ENCODE data around the gene ZNRF2.

The ZNRF2 gene

DNA sequence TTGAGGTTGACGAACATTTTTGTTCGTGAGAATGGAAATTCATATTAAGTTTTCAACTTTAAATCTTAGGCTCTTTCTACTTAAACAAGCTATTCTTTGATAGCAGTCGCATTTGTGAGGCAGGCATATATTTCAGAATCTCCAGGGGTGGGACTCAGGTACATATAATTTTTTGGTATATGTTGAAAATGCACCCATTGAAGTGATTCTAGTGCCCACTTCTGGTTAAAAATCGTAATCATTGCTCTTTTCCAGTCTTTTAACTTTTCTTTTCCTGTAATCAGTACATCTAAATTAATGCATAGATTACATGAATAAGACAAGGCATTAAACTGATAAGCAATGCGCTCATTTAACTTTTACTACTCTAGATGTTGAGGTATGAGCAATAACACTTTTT is 67.8 kb downstream of the ZNRF2 start:
- H3K9me3 Mint-ChIP-seq: no peaks in the 10 kb centered on the region
- H3K27me3 Mint-ChIP-seq (ENCODE audit: low read depth, poor library complexity): no peaks in the 10 kb centered on the region
- peaks cover 9% of the 10 kb centered on the region for H3K36me3 Mint-ChIP-seq (ENCODE audit: low read depth)
- no peak overlapping the region for H3K27ac Mint-ChIP-seq
- no peak for DNase-seq
- H3K4me1 Mint-ChIP-seq: peaks cover 5% of the 10 kb centered on the region
- TF ChIP-seq, protein P1, sequence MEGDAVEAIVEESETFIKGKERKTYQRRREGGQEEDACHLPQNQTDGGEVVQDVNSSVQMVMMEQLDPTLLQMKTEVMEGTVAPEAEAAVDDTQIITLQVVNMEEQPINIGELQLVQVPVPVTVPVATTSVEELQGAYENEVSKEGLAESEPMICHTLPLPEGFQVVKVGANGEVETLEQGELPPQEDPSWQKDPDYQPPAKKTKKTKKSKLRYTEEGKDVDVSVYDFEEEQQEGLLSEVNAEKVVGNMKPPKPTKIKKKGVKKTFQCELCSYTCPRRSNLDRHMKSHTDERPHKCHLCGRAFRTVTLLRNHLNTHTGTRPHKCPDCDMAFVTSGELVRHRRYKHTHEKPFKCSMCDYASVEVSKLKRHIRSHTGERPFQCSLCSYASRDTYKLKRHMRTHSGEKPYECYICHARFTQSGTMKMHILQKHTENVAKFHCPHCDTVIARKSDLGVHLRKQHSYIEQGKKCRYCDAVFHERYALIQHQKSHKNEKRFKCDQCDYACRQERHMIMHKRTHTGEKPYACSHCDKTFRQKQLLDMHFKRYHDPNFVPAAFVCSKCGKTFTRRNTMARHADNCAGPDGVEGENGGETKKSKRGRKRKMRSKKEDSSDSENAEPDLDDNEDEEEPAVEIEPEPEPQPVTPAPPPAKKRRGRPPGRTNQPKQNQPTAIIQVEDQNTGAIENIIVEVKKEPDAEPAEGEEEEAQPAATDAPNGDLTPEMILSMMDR (IDR thresholded peaks at IDR 0.05): no peak
- H3K4me3 Mint-ChIP-seq: no peak overlapping the region

- no peaks in the 10 kb centered on the region for H3K27me3 Mint-ChIP-seq (ENCODE audit: low read depth, poor library complexity)
- H3K4me3 Mint-ChIP-seq: no peak overlapping the region
- TF ChIP-seq, protein P1 (IDR thresholded peaks at IDR 0.05): no peak
- H3K9me3 Mint-ChIP-seq: no peaks in the 10 kb centered on the region
- peaks cover 5% of the 10 kb centered on the region for H3K4me1 Mint-ChIP-seq
- no peak overlapping the region for H3K27ac Mint-ChIP-seq
- no peak for DNase-seq
- H3K36me3 Mint-ChIP-seq (ENCODE audit: low read depth): peaks cover 15% of the 10 kb centered on the region
Observed at GRCh38 chr7:30353532-30353931, 69.1 kb downstream of the ZNRF2 start.

- Mint-ChIP-seq H3K9me3 (no peaks in the 10 kb centered on the region), H3K27me3 (ENCODE audit: low read depth, poor library complexity) (no peaks in the 10 kb centered on the region), H3K4me1 (peaks cover 5% of the 10 kb centered on the region), H3K4me3 (no peak overlapping the region), H3K36me3 (ENCODE audit: low read depth) (peaks cover 15% of the 10 kb centered on the region), H3K27ac (no peak overlapping the region)
- no peak for DNase-seq
- TF ChIP-seq, protein P1 (IDR thresholded peaks at IDR 0.05): no peak
Observed at GRCh38 chr7:30353932-30354607, 69.7 kb downstream of the ZNRF2 start.

- TF ChIP-seq, protein P1 (IDR thresholded peaks at IDR 0.05): no peak
- Mint-ChIP-seq H3K4me1 (peaks cover 5% of the 10 kb centered on the region), H3K27me3 (ENCODE audit: low read depth, poor library complexity) (no peaks in the 10 kb centered on the region), H3K36me3 (ENCODE audit: low read depth) (peaks cover 15% of the 10 kb centered on the region), H3K9me3 (no peaks in the 10 kb centered on the region), H3K4me3 (no peak overlapping the region), H3K27ac (no peak overlapping the region)
- DNase-seq: no peak
Observed at GRCh38 chr7:30354791-30355190, 70.4 kb downstream of the ZNRF2 start.

GRCh38 chr7:30359957-30360356 is 75.6 kb downstream of the ZNRF2 start:
- TF ChIP-seq, protein P1 (IDR thresholded peaks at IDR 0.05): no peak
- Mint-ChIP-seq H3K4me1 (no peaks in the 10 kb centered on the region), H3K9me3 (no peaks in the 10 kb centered on the region), H3K4me3 (no peak overlapping the region), H3K27me3 (ENCODE audit: low read depth, poor library complexity) (peaks cover 4% of the 10 kb centered on the region), H3K36me3 (ENCODE audit: low read depth) (peaks cover 15% of the 10 kb centered on the region), H3K27ac (no peak overlapping the region)
- DNase-seq: no peak
